Lower leg skin (tissue), 4 donors: ENCODE results near the gene FBXO7. TPM values are rescaled to one million over a fixed set of nuclear protein-coding genes. Genes with fewer than 3 reads are reported as not detected.

Source experiments
- DNase-seq, 2 donors: peaks; one replicate each; pipeline ENCODE4 v3.0.0-alpha.2; 2019; ENCODE audit warnings: low spot score in 2 of 2
- H3K4me3 ChIP-seq: fragments of 200-600 bp; sonication (generic); 2 replicates; pipeline ENCODE4 v1.5.1; 2017; ENCODE audit warnings: mild to moderate bottlenecking, low read depth; ENCODE audit not compliant: poor library complexity, severe bottlenecking
- POLR2A ChIP-seq, 2 donors: fragments of 450-650 bp; IDR thresholded peaks; one replicate each; pipeline ENCODE4 v1.6.1; 2016 to 2017; ENCODE audit warnings: antibody characterized with exemption in 2 of 2, mild to moderate bottlenecking in 1 of 2, moderate library complexity in 1 of 2
- WGBS, 2 donors: methylation state at CpG; one replicate each; pipeline ENCODE4 v1.1.5; 2018; 5-methylcytosine and 5-hydroxymethylcytosine counted together
- intact Hi-C: fragments of 100-400 bp; cut with DNase I; formaldehyde crosslinking; loops from one replicate; pipeline ENCODE4 v1.15.0; 2023; ENCODE audit warnings: low total_unique reads
- total RNA-seq, 4 donors: library from RNA; depleted of rRNA; stranded (reverse); fragments of >200 nt; gene quantifications; one replicate each; pipeline ENCODE4 v1.1.0, GENCODE V29; 2016
- TF ChIP-seq, protein P1 (sequence below), 3 donors: fragments of 450-650 bp; IDR thresholded peaks; one replicate each; pipeline ENCODE4 v1.5.1; 2016; ENCODE audit warnings: antibody characterized with exemption in 3 of 3, mild to moderate bottlenecking in 3 of 3, moderate library complexity in 2 of 3

Gene FBXO7
- total RNA-seq, 4 donors from 2014 or later: 61.6 to 89.4 (median 80.6) TPM

GRCh38 chr22:32509045-32509444 is 34.4 kb downstream of the FBXO7 start:
- 92 to 97% methylated on average over 7 of the region's 7 CpGs for WGBS, 2 donors
- no peak for DNase-seq
- intact Hi-C loops: no loop called here

DNA sequence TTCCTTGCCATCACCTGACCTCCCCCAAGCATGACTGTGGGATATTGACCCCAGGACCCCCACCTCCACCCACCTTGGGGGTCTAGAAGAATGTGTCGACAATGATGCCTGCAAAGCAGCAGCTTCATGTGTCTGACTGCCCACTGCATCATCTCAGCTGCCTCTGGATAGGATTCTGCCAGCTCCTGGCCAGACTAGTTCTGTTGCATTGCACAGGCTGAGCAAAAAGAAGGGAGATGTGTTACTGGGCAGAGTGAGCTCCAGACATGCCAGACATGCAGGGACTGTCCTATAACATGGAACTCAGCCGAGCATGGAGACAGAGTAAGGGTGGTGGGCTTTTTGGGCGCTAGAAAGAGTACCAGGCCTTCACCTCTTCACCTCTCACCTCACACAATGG is 36.7 kb downstream of the FBXO7 start:
- intact Hi-C loops: no loop called here
- TF ChIP-seq, protein P1, sequence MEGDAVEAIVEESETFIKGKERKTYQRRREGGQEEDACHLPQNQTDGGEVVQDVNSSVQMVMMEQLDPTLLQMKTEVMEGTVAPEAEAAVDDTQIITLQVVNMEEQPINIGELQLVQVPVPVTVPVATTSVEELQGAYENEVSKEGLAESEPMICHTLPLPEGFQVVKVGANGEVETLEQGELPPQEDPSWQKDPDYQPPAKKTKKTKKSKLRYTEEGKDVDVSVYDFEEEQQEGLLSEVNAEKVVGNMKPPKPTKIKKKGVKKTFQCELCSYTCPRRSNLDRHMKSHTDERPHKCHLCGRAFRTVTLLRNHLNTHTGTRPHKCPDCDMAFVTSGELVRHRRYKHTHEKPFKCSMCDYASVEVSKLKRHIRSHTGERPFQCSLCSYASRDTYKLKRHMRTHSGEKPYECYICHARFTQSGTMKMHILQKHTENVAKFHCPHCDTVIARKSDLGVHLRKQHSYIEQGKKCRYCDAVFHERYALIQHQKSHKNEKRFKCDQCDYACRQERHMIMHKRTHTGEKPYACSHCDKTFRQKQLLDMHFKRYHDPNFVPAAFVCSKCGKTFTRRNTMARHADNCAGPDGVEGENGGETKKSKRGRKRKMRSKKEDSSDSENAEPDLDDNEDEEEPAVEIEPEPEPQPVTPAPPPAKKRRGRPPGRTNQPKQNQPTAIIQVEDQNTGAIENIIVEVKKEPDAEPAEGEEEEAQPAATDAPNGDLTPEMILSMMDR (IDR thresholded peaks at IDR 0.05): no peak
- no peak for TF ChIP-seq POLR2A (IDR thresholded peaks at IDR 0.05)
- no peak for DNase-seq
- no peak overlapping the region for H3K4me3 ChIP-seq
- 71 to 84% methylated on average over 3 of the region's 3 CpGs for WGBS, 2 donors

More at GRCh38 chr22:32509045-32509444, 34.4 kb downstream of the FBXO7 start:
- TF ChIP-seq, protein P1 (IDR thresholded peaks at IDR 0.05): no peak
- TF ChIP-seq POLR2A (IDR thresholded peaks at IDR 0.05): no peak
- H3K4me3 ChIP-seq: no peak overlapping the region

- intact Hi-C loops: no loop called here
- 92 to 94% methylated on average over 2 of the region's 2 CpGs for WGBS, 2 donors
- TF ChIP-seq POLR2A (IDR thresholded peaks at IDR 0.05): no peak
- TF ChIP-seq, protein P1 (IDR thresholded peaks at IDR 0.05): no peak
- DNase-seq: no peak
- no peak overlapping the region for H3K4me3 ChIP-seq
Measured at GRCh38 chr22:32511776-32512175, 37.2 kb downstream of the FBXO7 start.

DNA sequence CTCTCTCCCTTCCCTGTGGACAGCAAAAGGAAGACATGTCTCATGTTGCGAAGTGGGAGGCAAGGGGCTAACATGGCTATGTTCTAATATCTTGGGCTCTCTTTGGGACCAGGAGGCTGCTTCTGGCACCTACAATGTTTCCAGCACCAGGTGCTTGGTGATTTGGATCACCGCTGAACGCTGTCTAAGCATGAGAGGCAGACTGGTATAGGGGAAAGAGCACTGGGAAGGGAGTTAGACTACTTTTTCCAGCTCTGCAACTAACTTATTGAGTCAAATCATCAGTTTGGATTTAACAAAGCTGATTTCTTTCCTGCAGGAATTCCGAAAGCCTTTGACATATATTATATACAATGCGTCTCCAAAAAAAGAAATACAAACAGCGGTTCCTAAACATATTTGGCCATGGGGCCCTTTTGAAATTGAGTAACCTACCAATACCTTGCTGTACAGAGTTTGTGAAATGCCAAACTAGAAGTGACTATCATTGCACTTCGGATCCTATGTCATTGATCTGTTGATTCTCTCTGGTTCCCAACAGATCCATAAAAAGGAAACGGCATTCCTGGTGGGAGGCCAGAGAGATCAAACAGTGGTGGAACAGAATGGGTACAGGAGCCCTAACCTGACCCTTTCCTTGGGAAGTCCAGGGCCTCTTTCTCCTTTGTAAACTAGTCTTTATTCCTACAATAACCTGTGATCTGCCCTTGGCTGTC is 37.8 kb downstream of the FBXO7 start:
- DNase-seq: no peak
- WGBS, 2 donors: 90 to 96% methylated on average over 8 of the region's 8 CpGs
- no peak for TF ChIP-seq POLR2A (IDR thresholded peaks at IDR 0.05)
- TF ChIP-seq, protein P1 (IDR thresholded peaks at IDR 0.05): no peak
- intact Hi-C loops: no loop called here
- H3K4me3 ChIP-seq: no peak overlapping the region

DNA sequence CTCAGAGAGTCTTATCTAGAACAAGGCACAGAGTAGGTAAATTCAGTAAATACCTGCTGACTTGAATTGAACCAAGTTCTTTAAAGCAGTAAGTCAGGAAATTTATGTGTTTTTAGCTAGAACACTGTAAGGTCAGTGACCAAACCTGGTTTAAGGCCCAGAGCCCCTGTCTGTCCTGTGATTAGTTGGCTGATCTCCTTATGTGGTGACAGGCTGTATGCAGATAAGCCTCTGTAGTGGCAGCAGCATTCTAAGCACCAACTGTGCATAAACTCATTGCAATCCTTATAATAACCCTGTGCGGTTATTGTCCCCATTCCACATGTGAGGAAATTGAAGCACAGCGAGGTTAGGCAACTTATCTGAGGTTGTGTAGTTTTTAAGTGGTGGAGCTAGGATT is 40.5 kb downstream of the FBXO7 start:
- DNase-seq: no peak
- WGBS, 2 donors: 100% methylated on average over 2 of the region's 2 CpGs
- TF ChIP-seq, protein P1 (IDR thresholded peaks at IDR 0.05): no peak
- TF ChIP-seq POLR2A (IDR thresholded peaks at IDR 0.05): no peak
- intact Hi-C loops: no loop called here
- no peak overlapping the region for H3K4me3 ChIP-seq

- no peak for DNase-seq
- intact Hi-C loops: no loop called here
- TF ChIP-seq, protein P1 (IDR thresholded peaks at IDR 0.05): no peak
- no peak for TF ChIP-seq POLR2A (IDR thresholded peaks at IDR 0.05)
- WGBS, 2 donors: 94 to 100% methylated on average over 3 of the region's 3 CpGs
- H3K4me3 ChIP-seq: no peak overlapping the region
Measured at GRCh38 chr22:32517488-32517887, 42.9 kb downstream of the FBXO7 start.
